HepG2 (cell line): ENCODE results near the gene GTF2A1. TPM values are rescaled to one million over a fixed set of nuclear protein-coding genes. Genes with fewer than 3 reads are reported as not detected.
A peak's percentile ranks its signal among the peaks of the same experiment; 100 is the strongest.

Experiments used
- ATAC-seq: fragments of 200-7000 bp; cut with Tn5 transposase; 3 replicates; pipeline ENCODE4 v1.9.1; 2020; ENCODE audit warnings: mild to moderate bottlenecking, moderate library complexity
- BruUV-seq: library from RNA; stranded (reverse); fragments of 400-500 nt; replicated peaks from 2 replicates; lab custom pipeline; 2021; lab: Mats Ljungman, UMichigan
- CTCF ChIA-PET: fragments of 300-600 bp; formaldehyde crosslinking; extraction: SDS; loops from one replicate; lab custom pipeline; 2021; ENCODE audit warnings: low total read pairs, inconsistent platforms, low intra/inter-chr PET ratio; lab: Yijun Ruan, JAX
- POLR2A ChIA-PET: fragments of 350-600 bp; sonication (Branson Sonifier 250); formaldehyde crosslinking; loops from one replicate; lab custom pipeline; 2020; ENCODE audit warnings: antibody characterized with exemption, inconsistent platforms; lab: Yijun Ruan, JAX
- DNase-seq: peaks from one replicate; pipeline ENCODE4 v3.0.0-alpha.2; 2015; ENCODE audit warnings: low spot score
- FAIRE-seq: peaks from 3 replicates; lab custom pipeline; 2011; peaks lifted over from hg19 to GRCh38; lab: Jason Lieb, UNC
- H2AFZ ChIP-seq: one replicate; pipeline ENCODE4 v1.6.1; 2011; ENCODE audit warnings: low read length, inconsistent platforms
- H3K27ac ChIP-seq: fragments of 300-600 bp; 3 replicates; pipeline ENCODE4 v1.8.0; 2011; ENCODE audit warnings: mixed run types, mild to moderate bottlenecking, mixed read lengths, low read length, inconsistent platforms; ENCODE audit not compliant: insufficient read depth; ENCODE audit errors: extremely low read length
- H3K27me3 ChIP-seq, 2 experiments: fragments of 200-600 bp in 1 of 2; 2 replicates in 1 of 2; 3 replicates in 1 of 2; pipeline versions ENCODE4 v1.6.0 to v1.8.0; 2011; ENCODE audit warnings: low read length in 2 of 2, mild to moderate bottlenecking in 2 of 2, moderate library complexity in 2 of 2, inconsistent platforms in 1 of 2; ENCODE audit not compliant: insufficient read depth in 2 of 2, control insufficient read depth in 1 of 2
- H3K36me3 ChIP-seq, 2 experiments: fragments of 200-600 bp in 1 of 2; replicated peaks in 1 of 2; 2 replicates in 1 of 2; 3 replicates in 1 of 2; pipeline versions ENCODE4 v1.5.1 to v1.8.0; 2011; ENCODE audit warnings: low read length in 2 of 2, inconsistent platforms in 1 of 2; ENCODE audit not compliant: insufficient read depth in 2 of 2, control insufficient read depth in 1 of 2
- H3K4me1 ChIP-seq: 2 replicates; pipeline ENCODE4 v1.5.1; 2012; ENCODE audit warnings: low read length, inconsistent platforms; ENCODE audit not compliant: insufficient read depth
- H3K4me2 ChIP-seq: 2 replicates; pipeline ENCODE4 v1.6.0; 2011; ENCODE audit warnings: low read depth, low read length, inconsistent platforms
- H3K4me3 ChIP-seq, 3 experiments: fragments of 200-600 bp in 1 of 3; sonication (generic), shearing (Covaris generic) in 1 of 3; replicated peaks in 1 of 3; 2 replicates each; pipeline ENCODE4 v1.5.1; 2011 to 2016; ENCODE audit warnings: low read length in 3 of 3, inconsistent platforms in 2 of 3, low read depth in 2 of 3, mild to moderate bottlenecking in 2 of 3, control low read depth in 1 of 3, mixed read lengths in 1 of 3; ENCODE audit not compliant: insufficient read depth in 1 of 3
- H3K79me2 ChIP-seq: one replicate; pipeline ENCODE4 v1.6.1; 2011; ENCODE audit warnings: low read length, inconsistent platforms; ENCODE audit not compliant: insufficient read depth
- H3K9ac ChIP-seq: 2 replicates; pipeline ENCODE4 v1.6.0; 2011; ENCODE audit warnings: mild to moderate bottlenecking, low read depth, low read length, inconsistent platforms; ENCODE audit not compliant: insufficient read depth
- H3K9me3 ChIP-seq: 2 replicates; pipeline ENCODE4 v1.5.1; 2012; ENCODE audit warnings: mild to moderate bottlenecking, low read length
- H4K20me1 ChIP-seq: 2 replicates; pipeline ENCODE4 v1.6.0; 2011; ENCODE audit warnings: inconsistent platforms, mild to moderate bottlenecking, low read length, moderate library complexity; ENCODE audit not compliant: insufficient read depth
- CHCHD3 ChIP-seq: sonication (generic); formaldehyde crosslinking; IDR thresholded peaks from 2 replicates; pipeline ENCODE4 v1.8.0; 2022; ENCODE audit warnings: mild to moderate bottlenecking, missing genetic modification reagents, moderate library complexity
- IRX3 ChIP-seq: sonication (generic); formaldehyde crosslinking; IDR thresholded peaks from 2 replicates; pipeline ENCODE4 v1.8.1; 2023; ENCODE audit warnings: mild to moderate bottlenecking, low read depth, missing genetic modification reagents, borderline replicate concordance
- PAX8 ChIP-seq: sonication (generic); formaldehyde crosslinking; IDR thresholded peaks from 2 replicates; pipeline ENCODE4 v1.8.0; 2022; ENCODE audit warnings: mild to moderate bottlenecking, missing genetic modification reagents, borderline replicate concordance
- PHB2 ChIP-seq: fragments of 450-650 bp; IDR thresholded peaks from 2 replicates; pipeline ENCODE4 v1.6.1; 2018; ENCODE audit not compliant: partially characterized antibody
- RBAK ChIP-seq: sonication (generic); formaldehyde crosslinking; IDR thresholded peaks from 2 replicates; pipeline ENCODE4 v1.5.1; 2020; ENCODE audit warnings: mild to moderate bottlenecking, missing genetic modification reagents
- SAP130 ChIP-seq: IDR thresholded peaks from 2 replicates; pipeline ENCODE4 v1.6.1; 2016; ENCODE audit warnings: low read depth
- SOX13 ChIP-seq, 3 experiments: fragments of 450-650 bp in 1 of 3; sonication (generic) in 1 of 3; formaldehyde crosslinking in 1 of 3; IDR thresholded peaks in 2 of 3; conservative IDR thresholded peaks in 1 of 3; 2 replicates each; pipeline versions ENCODE4 v1.5.0 to v1.6.1; 2016 to 2020; ENCODE audit warnings: antibody characterized with exemption in 1 of 3, mild to moderate bottlenecking in 1 of 3, missing compliant biosample characterization in 1 of 3, missing genetic modification reagents in 1 of 3, moderate library complexity in 1 of 3
- ZMAT3 ChIP-seq: sonication (generic); formaldehyde crosslinking; conservative IDR thresholded peaks from 2 replicates; pipeline ENCODE4 v1.7.0; 2021; ENCODE audit warnings: missing genetic modification reagents
- ZMYM2 ChIP-seq: sonication (generic); formaldehyde crosslinking; IDR thresholded peaks from 2 replicates; pipeline ENCODE4 v1.8.0; 2022; ENCODE audit warnings: mild to moderate bottlenecking, missing genetic modification reagents
- ZMYM3 ChIP-seq: sonication (generic); formaldehyde crosslinking; IDR thresholded peaks from 2 replicates; pipeline ENCODE4 v1.5.1; 2020; ENCODE audit warnings: mild to moderate bottlenecking, missing genetic modification reagents
- ZNF788 ChIP-seq: sonication (generic); formaldehyde crosslinking; IDR thresholded peaks from 2 replicates; pipeline ENCODE4 v1.5.0; 2020; ENCODE audit warnings: mild to moderate bottlenecking, missing genetic modification reagents, borderline replicate concordance
- ZSCAN31 ChIP-seq: sonication (generic); formaldehyde crosslinking; IDR thresholded peaks from 2 replicates; pipeline ENCODE4 v1.5.0; 2020; ENCODE audit warnings: low read depth, mild to moderate bottlenecking, missing genetic modification reagents
- WGBS: methylation state at CpG from one replicate; pipeline ENCODE4 v1.1.6; 2017; ENCODE audit warnings: low lambda C conversion rate; 5-methylcytosine and 5-hydroxymethylcytosine counted together
- in situ Hi-C: cut with HindIII; loops from 2 replicates; pipeline ENCODE4 v1.10.0; 2017; ENCODE audit warnings: low pct_unique_long_range_greater_than_20kb; ENCODE audit not compliant: extremely low pct_ligation_motif_present
- intact Hi-C: fragments of 100-400 bp; cut with micrococcal nuclease; formaldehyde crosslinking; loops from one replicate; pipeline ENCODE4 v1.10.0; 2022; ENCODE audit not compliant: unreplicated experiment
- polyA plus RNA-seq, 8 experiments: library from polyadenylated mRNA; depleted of rRNA in 3 of 8; stranded (reverse) in 7 of 8; unstranded in 1 of 8; fragments of >200 nt; fragmentation: Illumina TruSeq in 4 of 8; extraction: Trizol in 4 of 8; gene quantifications; 2 replicates each; pipeline versions ENCODE4 v1.2.1 to v1.2.3, GENCODE V29; 2011 to 2016; ENCODE audit warnings: low read depth in 4 of 8, missing spikeins in 1 of 8, mixed read lengths in 1 of 8; ENCODE audit not compliant: insufficient read depth in 1 of 8
- total RNA-seq, 5 experiments: library from RNA; depleted of rRNA; stranded (reverse); fragments of >200 nt; fragmentation: Illumina TruSeq; extraction: Trizol; gene quantifications; 2 replicates each; pipeline ENCODE4 v1.2.3, GENCODE V29; 2016; ENCODE audit warnings: low read depth in 1 of 5
- TF ChIP-seq, protein P1 (sequence below): sonication (generic); formaldehyde crosslinking; IDR thresholded peaks from 2 replicates; pipeline ENCODE4 v1.4.0; 2020; ENCODE audit warnings: mild to moderate bottlenecking, low read depth, missing genetic modification reagents
- TF ChIP-seq, protein P2 (sequence below): IDR thresholded peaks from 2 replicates; pipeline ENCODE4 v1.6.1; 2012; ENCODE audit warnings: inconsistent platforms
- TF ChIP-seq, protein P3 (sequence below): IDR thresholded peaks from 2 replicates; pipeline ENCODE4 v1.6.1; 2016; ENCODE audit warnings: missing compliant biosample characterization, missing genetic modification reagents, borderline replicate concordance
- TF ChIP-seq, protein P4 (sequence below): sonication (generic); formaldehyde crosslinking; IDR thresholded peaks from 2 replicates; pipeline ENCODE4 v1.4.0; 2020; ENCODE audit warnings: missing genetic modification reagents

The GTF2A1 gene
- total and polyA plus RNA-seq, 2 of the 13 experiments (the other 11 are each of a cell fraction or from before 2014, with no cell fraction given) = 14.9 to 17.5 TPM

DNA sequence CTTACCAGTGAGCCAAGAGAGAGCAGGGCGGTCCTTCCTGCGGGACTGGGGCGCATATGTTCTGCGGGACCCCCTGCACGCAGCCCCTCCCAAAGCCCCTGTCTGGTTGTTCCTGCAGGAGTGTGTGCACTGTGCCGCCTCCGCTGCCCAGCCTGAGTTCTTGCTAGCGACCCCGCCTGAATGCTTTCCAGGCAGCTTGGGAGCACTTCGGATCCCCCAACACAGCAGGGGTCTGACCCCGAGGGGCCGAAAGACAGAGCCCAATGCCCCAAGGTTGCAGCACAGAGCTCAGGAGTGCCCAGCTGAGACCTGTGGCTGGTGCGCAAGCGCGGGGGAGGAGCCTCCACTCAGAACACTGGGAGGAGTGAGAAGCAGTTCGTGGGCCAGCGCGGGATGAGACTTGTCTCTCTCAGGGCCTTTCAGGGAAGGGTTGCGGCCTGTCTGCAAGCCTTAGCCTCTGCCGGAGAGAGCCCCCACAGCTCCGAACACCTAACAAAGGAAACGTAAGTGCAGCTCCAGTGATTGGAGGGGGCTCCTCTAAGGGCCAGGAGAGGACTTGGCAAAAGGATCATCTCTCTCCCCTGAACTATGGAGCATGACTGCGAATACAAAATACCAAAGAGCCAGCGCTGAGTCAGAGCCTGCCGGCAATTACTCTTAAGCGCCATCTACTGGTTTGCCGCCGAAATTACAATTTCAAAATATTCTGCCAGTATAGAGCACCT, 50.5 kb downstream of the GTF2A1 start (continued):
- TF ChIP-seq PHB2 (no peak), ZMYM2 (no peak)
- TF ChIP-seq, protein P1, sequence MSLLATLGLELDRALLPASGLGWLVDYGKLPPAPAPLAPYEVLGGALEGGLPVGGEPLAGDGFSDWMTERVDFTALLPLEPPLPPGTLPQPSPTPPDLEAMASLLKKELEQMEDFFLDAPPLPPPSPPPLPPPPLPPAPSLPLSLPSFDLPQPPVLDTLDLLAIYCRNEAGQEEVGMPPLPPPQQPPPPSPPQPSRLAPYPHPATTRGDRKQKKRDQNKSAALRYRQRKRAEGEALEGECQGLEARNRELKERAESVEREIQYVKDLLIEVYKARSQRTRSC (CRISPR knock-in tag) = 0 out of 2 replicates have a peak, but pooled peaks have one; percentile 73

DNA sequence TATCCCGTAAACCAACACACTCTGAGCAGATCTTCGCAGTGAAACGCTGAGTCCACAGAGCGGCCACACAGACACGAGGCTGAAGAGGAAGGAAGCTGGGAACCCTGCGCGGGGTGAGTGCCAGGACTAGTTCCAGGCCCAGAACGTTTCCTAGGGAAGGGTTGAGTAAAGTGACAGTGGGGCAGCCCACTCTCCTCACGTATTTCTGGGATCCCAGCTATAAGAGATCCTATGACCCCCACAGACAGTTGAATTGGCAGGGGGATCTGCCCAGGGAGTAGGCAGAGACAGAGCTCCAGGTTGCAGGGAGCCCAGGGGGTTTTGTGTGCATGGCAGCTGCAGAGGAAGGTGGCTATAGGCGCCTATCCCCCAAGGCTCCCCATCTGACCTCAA, 51.1 kb downstream of the GTF2A1 start:
- BruUV-seq = no TSS peak
- peak overlapping the region; percentile 91 for H3K27ac ChIP-seq
- TF ChIP-seq ZMAT3 (CRISPR knock-in tag) (0 out of 2 replicates have a peak, but pooled peaks have one; percentile 8), ZNF788 (CRISPR knock-in tag) (0 out of 2 replicates have a peak, but pooled peaks have one; percentile 55), CHCHD3 (CRISPR knock-in tag) (0 out of 2 replicates have a peak, but pooled peaks have one; percentile 25), ZSCAN31 (CRISPR knock-in tag) (0 out of 2 replicates have a peak, but pooled peaks have one; percentile 27), IRX3 (CRISPR knock-in tag) (0 out of 2 replicates have a peak, but pooled peaks have one; percentile 23), SAP130 (no peak; the same call in 1 of the 2 replicates), ZMYM3 (0 out of 2 replicates have a peak, but pooled peaks have one; percentile 9), PAX8 (CRISPR knock-in tag) (no peak), RBAK (CRISPR knock-in tag) (0 out of 2 replicates have a peak, but pooled peaks have one; percentile 3), SOX13 (IDR thresholded peaks at IDR 0.05) (no peak), SOX13 (CRISPR knock-in tag; conservative IDR thresholded peaks at IDR 0.05 in 1 of 2, IDR thresholded peaks at IDR 0.05 in 1 of 2) (no peak)
- TF ChIP-seq, protein P2, sequence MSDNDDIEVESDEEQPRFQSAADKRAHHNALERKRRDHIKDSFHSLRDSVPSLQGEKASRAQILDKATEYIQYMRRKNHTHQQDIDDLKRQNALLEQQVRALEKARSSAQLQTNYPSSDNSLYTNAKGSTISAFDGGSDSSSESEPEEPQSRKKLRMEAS = peak; percentile 70
- TF ChIP-seq, protein P3, sequence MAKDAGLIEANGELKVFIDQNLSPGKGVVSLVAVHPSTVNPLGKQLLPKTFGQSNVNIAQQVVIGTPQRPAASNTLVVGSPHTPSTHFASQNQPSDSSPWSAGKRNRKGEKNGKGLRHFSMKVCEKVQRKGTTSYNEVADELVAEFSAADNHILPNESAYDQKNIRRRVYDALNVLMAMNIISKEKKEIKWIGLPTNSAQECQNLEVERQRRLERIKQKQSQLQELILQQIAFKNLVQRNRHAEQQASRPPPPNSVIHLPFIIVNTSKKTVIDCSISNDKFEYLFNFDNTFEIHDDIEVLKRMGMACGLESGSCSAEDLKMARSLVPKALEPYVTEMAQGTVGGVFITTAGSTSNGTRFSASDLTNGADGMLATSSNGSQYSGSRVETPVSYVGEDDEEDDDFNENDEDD (CRISPR knock-in tag) = peak; percentile 55; the same call in 1 of the 2 replicates
- TF ChIP-seq, protein P4, sequence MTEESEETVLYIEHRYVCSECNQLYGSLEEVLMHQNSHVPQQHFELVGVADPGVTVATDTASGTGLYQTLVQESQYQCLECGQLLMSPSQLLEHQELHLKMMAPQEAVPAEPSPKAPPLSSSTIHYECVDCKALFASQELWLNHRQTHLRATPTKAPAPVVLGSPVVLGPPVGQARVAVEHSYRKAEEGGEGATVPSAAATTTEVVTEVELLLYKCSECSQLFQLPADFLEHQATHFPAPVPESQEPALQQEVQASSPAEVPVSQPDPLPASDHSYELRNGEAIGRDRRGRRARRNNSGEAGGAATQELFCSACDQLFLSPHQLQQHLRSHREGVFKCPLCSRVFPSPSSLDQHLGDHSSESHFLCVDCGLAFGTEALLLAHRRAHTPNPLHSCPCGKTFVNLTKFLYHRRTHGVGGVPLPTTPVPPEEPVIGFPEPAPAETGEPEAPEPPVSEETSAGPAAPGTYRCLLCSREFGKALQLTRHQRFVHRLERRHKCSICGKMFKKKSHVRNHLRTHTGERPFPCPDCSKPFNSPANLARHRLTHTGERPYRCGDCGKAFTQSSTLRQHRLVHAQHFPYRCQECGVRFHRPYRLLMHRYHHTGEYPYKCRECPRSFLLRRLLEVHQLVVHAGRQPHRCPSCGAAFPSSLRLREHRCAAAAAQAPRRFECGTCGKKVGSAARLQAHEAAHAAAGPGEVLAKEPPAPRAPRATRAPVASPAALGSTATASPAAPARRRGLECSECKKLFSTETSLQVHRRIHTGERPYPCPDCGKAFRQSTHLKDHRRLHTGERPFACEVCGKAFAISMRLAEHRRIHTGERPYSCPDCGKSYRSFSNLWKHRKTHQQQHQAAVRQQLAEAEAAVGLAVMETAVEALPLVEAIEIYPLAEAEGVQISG (CRISPR knock-in tag) = no peak

More for the DNA sequence above, 51.1 kb downstream of the GTF2A1 start:
- DNase-seq (no peak), ATAC-seq (peak; percentile 68), FAIRE-seq (no peak)
- in situ Hi-C loops (loop anchor here (5.0 kb wide), 1 partner anchor 172 kb away; no protein-coding TSS in a partner anchor), intact Hi-C loops (loop anchor here (1.0 to 2.0 kb wide), 3 partner anchors 173 to 295 kb away; no protein-coding TSS in a partner anchor)
- H2AFZ ChIP-seq = peak overlapping the region; percentile 33
- H3K9me3 ChIP-seq = no peaks in the 10 kb centered on the region
- no peaks in the 10 kb centered on the region for H3K79me2 ChIP-seq
- CTCF ChIA-PET = interaction anchor here (1.7 kb wide), 1 partner anchor 173 kb away, joined by 9 read pairs; no protein-coding TSS in a partner anchor
- H4K20me1 ChIP-seq = no peaks in the 10 kb centered on the region
- POLR2A ChIA-PET = interaction anchor here (0.6 to 1.7 kb wide), 11 partner anchors 8 to 296 kb away, joined by 3 to 20 read pairs (median 4); partner anchors contain the start of genes CEP128 and GTF2A1
- peak overlapping the region; percentile 68 to 87 (median 80) for H3K4me3 ChIP-seq
- peak overlapping the region; percentile 83 for H3K4me2 ChIP-seq
- 4% methylated on average over 9 of the region's 10 CpGs for WGBS
- no peaks in the 10 kb centered on the region for H3K36me3 ChIP-seq
- H3K4me1 ChIP-seq = peaks cover 35% of the 10 kb centered on the region
- peak overlapping the region; percentile 84 for H3K9ac ChIP-seq
- H3K27me3 ChIP-seq = no peaks in the 10 kb centered on the region
